Kidney (tissue), 14 donors: ENCODE measurements around the gene ORC2. TPM values are rescaled to one million over a fixed set of nuclear protein-coding genes. Genes with fewer than 3 reads are reported as not detected.
"Not testable (repeated sequence)": the region's sequence is repeated elsewhere in the genome, so short reads cannot be mapped to it uniquely, and the experiment has no call there.

Source experiments
- DNase-seq, 5 donors: peaks; one replicate each; pipeline ENCODE4 v3.0.0-alpha.2; 2013 to 2020
- FAIRE-seq: peaks from 2 replicates; lab custom pipeline; 2012; peaks lifted over from hg19 to GRCh38; lab: Jason Lieb, UNC
- H3K27ac ChIP-seq, 2 donors: one replicate each; pipeline ENCODE4 v1.7.0; 2013; ENCODE audit warnings: low read depth in 2 of 2, low read length in 2 of 2, inconsistent platforms in 1 of 2
- H3K27me3 ChIP-seq: one replicate; pipeline ENCODE4 v1.7.1; 2013; ENCODE audit warnings: low read length, inconsistent platforms; ENCODE audit not compliant: control insufficient read depth, insufficient read depth
- H3K36me3 ChIP-seq, 3 donors: one replicate each; pipeline versions ENCODE4 v1.7.0 to v1.7.1; 2013; ENCODE audit warnings: low read length in 3 of 3, control low read depth in 1 of 3, inconsistent platforms in 1 of 3; ENCODE audit not compliant: insufficient read depth in 3 of 3, control insufficient read depth in 2 of 3
- H3K4me1 ChIP-seq, 3 donors: one replicate each; pipeline versions ENCODE4 v1.7.0 to v1.7.1; 2013; ENCODE audit warnings: low read length in 3 of 3, inconsistent platforms in 1 of 3, low read depth in 1 of 3; ENCODE audit not compliant: control insufficient read depth in 2 of 3, insufficient read depth in 2 of 3
- H3K4me3 ChIP-seq, 3 donors: one replicate each; pipeline versions ENCODE4 v1.7.0 to v1.8.1; 2013; ENCODE audit warnings: low read length in 3 of 3, control low read depth in 1 of 3, inconsistent platforms in 1 of 3
- H3K9ac ChIP-seq, 3 donors: one replicate each; pipeline versions ENCODE4 v1.7.0 to v1.7.1; 2013; ENCODE audit warnings: low read length in 3 of 3, control low read depth in 1 of 3, inconsistent platforms in 1 of 3
- H3K9me3 ChIP-seq, 3 donors: one replicate each; pipeline versions ENCODE4 v1.7.0 to v1.7.1; 2013; ENCODE audit warnings: low read length in 3 of 3, control low read depth in 1 of 3, inconsistent platforms in 1 of 3; ENCODE audit not compliant: control insufficient read depth in 2 of 3, insufficient read depth in 1 of 3
- CTCF ChIP-seq: IDR thresholded peaks from 3 replicates; pipeline ENCODE4 v1.5.1; 2012; ENCODE audit warnings: mild to moderate bottlenecking, moderate library complexity, borderline replicate concordance; ENCODE audit not compliant: insufficient read depth; ENCODE audit errors: extremely low read depth
- intact Hi-C: fragments of 100-400 bp; cut with DNase I; formaldehyde crosslinking; loops from one replicate; pipeline ENCODE4 v1.11.1; 2022
- polyA plus RNA-seq: library from polyadenylated mRNA; stranded (reverse); fragments of 350-450 nt; fragmentation: Illumina TruSeq; extraction: RNeasy Lipid Tissue Mini Kit (QIAGEN cat#74804); gene quantifications from one replicate; pipeline ENCODE4 v1.2.3, GENCODE V29; 2014; ENCODE audit warnings: low read depth, low replicate concordance; ENCODE audit not compliant: insufficient read depth
- total RNA-seq: library from RNA; stranded (reverse); fragmentation: NEBNext Ultra II Directional; extraction: Animal tissue kit (Norgen Biotek cat#: 25700); gene quantifications from one replicate; pipeline ENCODE4 v1.2.1, GENCODE V29; 2021
- donor health status: control.
- donor health status: control.
- donor health status: control.
- donor health status: control.
- donor health status: control.
- donor health status: DM: yes; HTN: yes; CAD: no.
- donor health status: Normal renal cell carcinoma (clear cell type).

ORC2 gene
- total and polyA plus RNA-seq, 2 donors from 2014 or later, result 7.4 to 26.0 TPM

DNA sequence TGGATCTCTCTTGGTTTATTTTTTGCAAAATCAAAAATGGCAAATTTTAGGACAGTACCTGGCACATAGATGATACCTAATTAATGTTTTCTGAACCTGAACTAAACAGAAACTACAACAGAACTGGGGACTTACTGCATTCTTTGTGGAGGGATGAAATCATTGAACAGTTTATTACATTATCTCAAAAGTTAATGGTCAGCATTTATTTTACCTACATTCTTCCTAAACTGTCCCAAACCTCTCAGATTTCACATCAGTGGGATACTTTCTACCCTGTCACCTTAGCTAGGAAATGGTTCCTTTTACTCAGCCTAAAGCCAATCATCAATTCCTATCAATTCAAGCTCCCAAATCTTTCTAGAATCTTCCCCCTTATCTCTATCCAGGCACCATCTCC is 64.0 kb downstream of the ORC2 start:
- no peak for TF ChIP-seq CTCF
- H3K9me3 ChIP-seq, result no peaks in the 10 kb centered on the region
- no peaks in the 10 kb centered on the region for H3K4me1 ChIP-seq
- no peak for FAIRE-seq
- intact Hi-C loops, result no loop called here
- H3K9ac ChIP-seq, result no peak overlapping the region
- no peak overlapping the region for H3K4me3 ChIP-seq
- no peaks in the 10 kb centered on the region for H3K27me3 ChIP-seq
- DNase-seq, result no peak
- H3K36me3 ChIP-seq, result peaks cover 15 to 45% (median 38%) of the 10 kb centered on the region in 3 donors
- no peak overlapping the region for H3K27ac ChIP-seq

DNA sequence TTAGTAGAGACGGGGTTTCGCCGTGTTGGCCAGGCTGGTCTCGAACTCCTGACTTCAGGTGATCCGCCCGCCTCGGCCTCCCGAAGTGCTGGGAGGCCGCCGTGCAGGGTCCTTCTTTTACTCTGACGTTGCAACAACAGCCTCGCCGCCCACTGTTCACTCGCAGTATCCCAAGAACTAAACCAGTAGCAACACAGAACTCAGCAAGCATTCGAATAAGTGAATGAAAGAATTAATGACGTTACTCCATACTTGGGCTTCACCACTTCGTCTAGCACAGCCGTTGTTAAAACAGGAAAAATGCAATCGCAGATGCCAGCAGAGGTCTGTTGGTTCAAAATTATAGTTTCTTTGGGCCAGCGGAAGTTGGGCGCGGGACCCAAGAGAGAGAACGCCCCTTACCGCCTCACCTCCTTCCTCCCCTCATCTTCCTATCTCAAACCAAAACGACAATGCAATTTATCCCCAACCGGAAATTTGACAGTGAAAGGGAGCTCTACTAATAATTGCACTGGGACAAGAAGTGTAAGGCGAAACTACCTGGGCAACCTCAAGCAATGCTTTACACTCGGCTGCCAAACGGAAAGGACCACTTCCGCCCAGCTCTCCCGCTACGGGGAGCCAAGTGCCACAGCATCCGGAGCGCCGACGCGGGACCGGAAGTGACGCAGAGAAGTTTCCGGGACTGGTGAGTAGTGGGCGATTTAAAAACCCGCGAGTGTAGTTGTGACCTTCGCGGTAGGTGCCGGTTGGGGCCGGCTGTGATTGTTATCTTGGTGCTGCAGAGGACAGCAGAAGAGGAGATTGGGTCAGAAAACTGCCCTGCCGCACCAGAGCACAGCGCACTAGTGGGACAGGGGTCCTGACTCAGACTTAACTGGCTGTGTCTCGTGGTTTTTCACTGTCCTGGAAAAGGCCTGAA is 74.5 kb downstream of the ORC2 start, which contains the start of the genes NIF3L1 and PPIL3:
Gene NIF3L1, plus strand, starts transcription at position 668 of the 922 bp plus-strand sequence. CDS start 2,573 bp downstream, outside the sequence.
Gene PPIL3, minus strand, starts transcription at position 374 of the 922 bp plus-strand sequence. CDS start 1,462 bp downstream, outside the sequence.
- peak within 1 kb of the TSS; percentile 87 to 100 (median 90) for H3K9ac ChIP-seq
- peaks cover 0 to 3% (median 0%) of the 10 kb centered on the region in 3 donors for H3K4me1 ChIP-seq
- FAIRE-seq, result peak; percentile 11
- peak within 1 kb of the TSS; percentile 96 to 100 (median 98) for H3K4me3 ChIP-seq
- H3K27ac ChIP-seq, result peak within 1 kb of the TSS; percentile 94 to 95
- no peaks in the 10 kb centered on the region for H3K27me3 ChIP-seq
- intact Hi-C loops, result no loop called here
- no peak for TF ChIP-seq CTCF
- DNase-seq, result peak; percentile 98 to 99 (median 99)
- H3K9me3 ChIP-seq, result no peaks in the 10 kb centered on the region
- no peaks in the 10 kb centered on the region for H3K36me3 ChIP-seq

DNA sequence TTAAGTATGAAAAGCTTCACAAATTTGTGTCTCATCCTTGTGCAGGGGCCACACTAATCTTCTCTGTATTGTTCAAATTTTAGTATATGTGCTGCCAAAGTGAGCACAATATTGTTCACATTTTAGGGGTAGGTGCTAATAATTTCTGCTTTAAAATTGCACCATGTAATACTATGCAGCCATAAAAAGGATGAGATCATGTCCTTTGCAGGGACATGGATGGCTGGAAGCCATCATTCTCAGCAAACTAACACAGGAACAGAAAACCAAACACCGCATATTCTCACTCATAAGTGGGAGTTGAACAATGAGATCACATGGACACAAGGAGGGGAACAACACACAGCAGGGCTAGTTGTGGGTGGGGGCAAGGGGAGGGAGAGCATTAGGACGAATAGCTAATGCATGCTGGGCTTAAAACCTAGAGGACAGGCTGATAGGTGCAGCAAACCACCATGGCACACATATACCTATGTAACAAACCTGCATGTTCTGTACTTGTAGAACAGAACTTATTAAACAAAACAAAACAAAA is 81.7 kb downstream of the ORC2 start:
- H3K9me3 ChIP-seq, H3K9ac ChIP-seq, H3K27me3 ChIP-seq, H3K27ac ChIP-seq, H3K4me1 ChIP-seq, intact Hi-C loops, DNase-seq, FAIRE-seq, H3K4me3 ChIP-seq: not testable (repeated sequence)
- H3K36me3 ChIP-seq, result peaks cover 2 to 18% (median 13%) of the 10 kb centered on the region in 3 donors
